Stimulated activated CD8-positive, alpha-beta memory T cell treated with anti-CD3 and anti-CD28 coated beads, Interleukin-4, amount 100 ng/mL, for 4 hours (primary cell): ENCODE results near the gene NCK2.

Experiments
- DNase-seq, 2 donors: peaks; one replicate each; pipeline ENCODE4 v3.0.0-alpha.2; 2020; ENCODE audit warnings: low read depth in 2 of 2, low spot score in 1 of 2

NCK2 gene

DNA sequence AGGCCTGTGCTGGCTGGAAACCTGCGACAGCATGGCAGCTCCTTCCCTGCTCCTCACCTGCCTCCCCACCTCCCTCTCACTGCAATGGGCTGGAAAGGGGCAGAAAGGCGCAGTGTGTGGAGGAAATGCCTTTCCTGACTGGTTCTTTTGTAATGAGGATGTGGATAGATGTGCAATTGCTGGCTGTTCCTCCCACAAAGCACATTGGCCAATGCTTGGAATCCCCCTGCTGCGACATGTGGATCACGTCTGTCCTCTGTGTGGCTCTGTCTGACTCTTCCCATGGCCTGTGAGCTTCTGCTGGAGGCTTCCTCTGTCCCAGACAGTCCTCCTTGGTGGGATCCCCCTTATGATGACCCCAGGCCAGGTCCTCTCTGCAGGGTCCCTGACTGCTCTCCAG lies 172.5 kb downstream of the NCK2 start:
- no peak for DNase-seq

DNA sequence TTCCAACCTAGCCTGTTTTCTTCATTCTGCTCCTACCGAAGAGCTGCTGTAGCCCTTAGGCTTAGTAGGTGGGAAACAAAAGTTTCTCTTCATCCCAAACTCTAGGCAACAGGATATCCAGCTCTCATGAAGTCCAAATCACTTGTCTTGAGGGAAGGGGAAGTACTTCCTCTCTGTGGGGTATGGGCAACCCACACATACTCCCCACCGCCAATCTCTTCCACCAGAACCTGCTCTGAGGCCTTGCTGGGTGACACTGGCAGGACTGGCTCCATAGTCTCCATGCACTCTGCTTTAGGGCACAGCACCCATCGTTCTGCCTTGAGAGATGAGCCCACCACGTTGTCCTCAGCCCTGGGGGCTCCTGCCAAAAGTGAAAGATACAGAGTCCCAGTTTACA lies 173.0 kb downstream of the NCK2 start:
- DNase-seq: no peak

- no peak for DNase-seq
These were observed 174.6 kb downstream of the NCK2 start for GRCh38 chr2:105919191-105919811.

- peak in 1 of 2 donors; percentile 24 for DNase-seq
These were observed 175.1 kb downstream of the NCK2 start for GRCh38 chr2:105919826-105920225.

GRCh38 chr2:105924271-105924670 lies 179.6 kb downstream of the NCK2 start:
- DNase-seq: no peak

DNA sequence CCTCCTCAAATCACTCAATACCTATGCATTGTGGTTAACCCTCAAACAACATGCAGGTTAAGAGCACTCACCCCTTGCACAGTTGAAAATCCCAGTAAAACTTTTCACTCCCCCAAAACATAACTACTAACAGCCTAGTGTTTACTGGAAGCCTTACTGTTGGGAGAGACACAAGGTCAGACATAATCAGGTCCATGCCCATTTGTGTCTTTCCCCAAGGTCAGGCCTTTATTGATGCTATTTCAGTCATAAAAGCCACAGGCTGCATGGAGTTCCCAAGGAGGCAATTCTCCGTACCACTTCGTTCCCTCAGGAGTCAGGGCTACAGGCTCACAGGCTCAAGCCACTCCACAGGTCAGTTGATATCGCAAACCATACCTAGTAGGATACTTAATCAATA lies 180.2 kb downstream of the NCK2 start:
- no peak for DNase-seq

- DNase-seq: no peak
These were observed 180.7 kb downstream of the NCK2 start for GRCh38 chr2:105925390-105925789.

- peak; percentile 21 to 40 for DNase-seq
These were observed 182.4 kb downstream of the NCK2 start for GRCh38 chr2:105926960-105927678.

- DNase-seq: no peak
These were observed 183.4 kb downstream of the NCK2 start for GRCh38 chr2:105928086-105928485.

DNA sequence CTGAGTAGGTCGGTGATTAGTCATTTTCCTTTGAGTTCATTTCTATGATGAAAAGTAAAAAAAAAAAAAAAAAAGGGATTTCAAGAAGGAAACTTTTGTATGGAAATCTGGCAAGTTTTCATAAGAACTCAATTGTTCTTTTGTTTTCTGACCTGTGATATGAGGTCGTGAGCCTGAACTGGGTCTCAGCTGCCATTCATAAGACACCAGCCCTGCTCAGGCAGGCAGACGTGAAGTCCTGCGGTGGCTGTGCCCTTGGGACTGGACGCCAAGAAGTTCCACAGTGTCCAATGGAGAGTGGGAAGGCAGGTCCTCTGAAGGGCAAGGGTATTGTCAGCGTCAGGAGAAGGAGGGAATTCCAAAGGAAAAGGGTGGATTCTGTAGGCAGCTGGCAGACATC lies 183.9 kb downstream of the NCK2 start:
- DNase-seq: no peak

GRCh38 chr2:105929516-105929915 lies 184.8 kb downstream of the NCK2 start:
- no peak for DNase-seq

DNA sequence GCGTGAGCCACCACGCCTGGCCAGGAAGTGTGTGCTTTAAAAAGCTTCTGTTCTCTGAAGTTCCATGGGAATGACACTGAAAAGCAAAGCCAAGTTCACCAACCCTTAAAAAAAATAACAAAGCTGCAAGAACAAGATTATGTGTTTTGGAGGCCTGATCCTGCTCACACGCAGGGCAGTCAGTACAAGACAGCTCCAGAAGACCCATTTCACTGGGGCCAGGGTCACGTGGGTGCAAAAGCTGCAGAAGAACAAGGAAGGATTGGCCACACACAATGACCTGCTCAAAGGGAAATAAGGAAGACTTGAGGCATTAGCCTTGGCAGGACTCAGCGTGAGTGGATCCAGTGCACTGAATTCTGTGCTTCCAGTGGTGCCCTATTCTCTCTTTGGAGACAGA lies 187.9 kb downstream of the NCK2 start:
- DNase-seq: no peak

DNA sequence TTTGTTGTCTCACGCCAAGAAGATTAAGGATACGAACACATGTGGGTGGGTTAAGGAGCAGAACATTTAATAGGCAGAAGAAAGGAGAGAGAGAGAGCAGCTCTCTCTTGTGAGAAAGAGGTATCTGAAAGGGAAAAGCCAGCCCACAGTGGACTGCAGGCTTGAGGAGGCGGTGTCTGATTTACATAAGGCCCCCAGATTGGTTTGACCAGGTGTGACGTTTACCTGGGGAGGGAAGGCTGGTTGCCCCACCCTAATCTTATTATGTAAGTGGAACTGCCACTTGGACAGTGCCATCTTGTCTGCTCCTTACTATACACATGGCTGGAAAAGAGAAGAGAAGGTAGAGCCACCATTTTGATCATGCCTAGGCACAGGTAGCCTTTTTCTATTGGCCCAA lies 189.2 kb downstream of the NCK2 start:
- DNase-seq: no peak

- DNase-seq: no peak
These were observed 189.8 kb downstream of the NCK2 start for GRCh38 chr2:105934467-105934866.

DNA sequence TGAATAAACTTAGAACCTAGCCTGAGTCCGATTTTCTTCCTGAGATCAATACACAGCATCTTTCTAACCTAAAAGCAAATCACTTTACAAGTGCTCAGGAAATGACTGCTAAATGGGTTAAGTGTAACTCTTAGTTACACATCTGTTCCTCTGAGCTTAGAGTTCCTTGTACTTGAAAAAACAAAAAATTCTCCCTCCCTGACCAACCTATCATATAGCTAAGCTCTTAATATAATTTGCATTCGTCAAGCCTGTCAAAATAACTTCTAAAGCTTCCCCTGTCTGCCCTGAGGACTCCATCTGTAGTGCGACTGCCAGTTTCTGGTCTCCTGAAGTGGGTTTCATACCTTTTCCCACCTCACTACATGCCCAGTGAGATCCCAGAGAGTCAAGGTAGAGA lies 190.4 kb downstream of the NCK2 start:
- DNase-seq: no peak

DNA sequence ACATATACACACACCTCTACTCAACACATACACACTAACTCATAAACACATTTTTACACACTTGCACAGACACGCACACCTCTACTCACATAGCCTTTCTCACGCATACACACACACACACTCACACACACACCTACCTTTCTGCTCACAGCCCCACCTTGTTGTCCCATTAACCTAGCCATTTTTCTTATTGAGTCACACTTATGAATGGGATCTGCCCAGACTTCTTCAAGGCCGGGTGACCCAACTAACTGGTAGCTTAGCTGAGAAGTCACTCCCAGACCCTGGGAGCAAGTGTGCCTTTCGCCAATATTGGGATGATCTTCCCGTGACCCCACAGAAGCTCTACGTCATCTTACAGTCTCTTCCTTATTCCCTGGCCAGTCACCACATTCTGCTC lies 192.2 kb downstream of the NCK2 start:
- DNase-seq: no peak

GRCh38 chr2:105937498-105938097 lies 192.9 kb downstream of the NCK2 start:
- DNase-seq: no peak
